ENCODE results near the gene UBE3C.

Gene UBE3C

GRCh38 chr7:157281221-157281998, 142.7 kb downstream of the UBE3C start:
- Histone ChIP-seq H3K9ac (ENCODE audit: low read depth, low read length, poor library complexity) (no peak overlapping the region), H2AK5ac (ENCODE audit: low read depth, low read length) (peak overlapping the region; percentile 58), H3K79me1 (ENCODE audit: low read depth, low read length) (no peaks in the 10 kb centered on the region), H4K8ac (ENCODE audit: low read depth, low read length) (no peak overlapping the region), H3K4me1 (ENCODE audit: control insufficient read depth in 2 of 2, insufficient read depth in 1 of 2, low read depth in 1 of 2, low read length in 2 of 2) (no peaks in the 10 kb centered on the region), H2BK12ac (ENCODE audit: low read length) (no peak overlapping the region), H2BK5ac (ENCODE audit: low read length) (no peak overlapping the region), H3K23ac (ENCODE audit: low read depth, low read length, poor library complexity) (peak overlapping the region; percentile 3), H3K27me3 (ENCODE audit: control insufficient read depth in 3 of 3, insufficient read depth in 3 of 3, low read depth in 1 of 3, low read length in 3 of 3) (no peaks in the 10 kb centered on the region), H3K36me3 (replicated peaks in 1 of 2; ENCODE audit: control insufficient read depth in 2 of 2, insufficient read depth in 2 of 2, low read length in 2 of 2) (no peaks in the 10 kb centered on the region), H2BK15ac (ENCODE audit: low read length) (peak overlapping the region; percentile 25), H3K27ac (replicated peaks; ENCODE audit: low read length) (no peak overlapping the region), H2BK120ac (ENCODE audit: low read depth, low read length) (no peak overlapping the region), H3K9me3 (replicated peaks in 1 of 2; ENCODE audit: control insufficient read depth in 2 of 2, insufficient read depth in 1 of 2, low read depth in 1 of 2, low read length in 2 of 2) (peaks cover 0 to 12% of the 10 kb centered on the region in 2 donors), H3K4me2 (ENCODE audit: insufficient read depth, low read length, poor library complexity, severe bottlenecking) (no peak overlapping the region), H4K91ac (ENCODE audit: low read depth, low read length, poor library complexity) (no peak overlapping the region), H2AFZ (ENCODE audit: low read length) (no peak overlapping the region), H3K4ac (ENCODE audit: low read length) (no peak overlapping the region), H3K4me3 (ENCODE audit: low read length in 2 of 2) (peak overlapping the region in 1 of 2 donors; percentile 36), H3K18ac (ENCODE audit: low read length) (no peak overlapping the region), H3K14ac (ENCODE audit: low read length) (no peak overlapping the region)
- no peak for DNase-seq (ENCODE audit: low spot score)
- no CpG with 5 or more reads among the region's 24 CpGs for WGBS, 2 donors (ENCODE audit: extremely low coverage in 2 of 2, insufficient read length in 2 of 2, insufficient replicate concordance in 1 of 2)

GRCh38 chr7:157282141-157282801, 143.5 kb downstream of the UBE3C start:
- H3K27me3 ChIP-seq (ENCODE audit: control insufficient read depth in 3 of 3, insufficient read depth in 3 of 3, low read depth in 1 of 3, low read length in 3 of 3), result no peaks in the 10 kb centered on the region
- peak overlapping the region; percentile 56 for H3K14ac ChIP-seq (ENCODE audit: low read length)
- H3K4me1 ChIP-seq (ENCODE audit: control insufficient read depth in 2 of 2, insufficient read depth in 1 of 2, low read depth in 1 of 2, low read length in 2 of 2), result no peaks in the 10 kb centered on the region
- peaks cover 0 to 12% of the 10 kb centered on the region in 2 donors for H3K9me3 ChIP-seq (replicated peaks in 1 of 2; ENCODE audit: control insufficient read depth in 2 of 2, insufficient read depth in 1 of 2, low read depth in 1 of 2, low read length in 2 of 2)
- no peaks in the 10 kb centered on the region for H3K36me3 ChIP-seq (replicated peaks in 1 of 2; ENCODE audit: control insufficient read depth in 2 of 2, insufficient read depth in 2 of 2, low read length in 2 of 2)
- H3K79me1 ChIP-seq (ENCODE audit: low read depth, low read length), result no peaks in the 10 kb centered on the region
- no peak overlapping the region for H3K4me2 ChIP-seq (ENCODE audit: insufficient read depth, low read length, poor library complexity, severe bottlenecking)
- H2BK5ac ChIP-seq (ENCODE audit: low read length), result no peak overlapping the region
- H3K23ac ChIP-seq (ENCODE audit: low read depth, low read length, poor library complexity), result peak overlapping the region; percentile 93
- H4K91ac ChIP-seq (ENCODE audit: low read depth, low read length, poor library complexity), result no peak overlapping the region
- no peak overlapping the region for H2BK12ac ChIP-seq (ENCODE audit: low read length)
- no peak overlapping the region for H3K27ac ChIP-seq (replicated peaks; ENCODE audit: low read length)
- H3K9ac ChIP-seq (ENCODE audit: low read depth, low read length, poor library complexity), result no peak overlapping the region
- no peak overlapping the region for H3K4ac ChIP-seq (ENCODE audit: low read length)
- no peak overlapping the region for H2BK120ac ChIP-seq (ENCODE audit: low read depth, low read length)
- H2AFZ ChIP-seq (ENCODE audit: low read length), result no peak overlapping the region
- no peak overlapping the region for H2BK15ac ChIP-seq (ENCODE audit: low read length)
- WGBS, 2 donors (ENCODE audit: extremely low coverage in 2 of 2, insufficient read length in 2 of 2, insufficient replicate concordance in 1 of 2), result no CpG with 5 or more reads among the region's 25 CpGs
- peak overlapping the region; percentile 58 for H2AK5ac ChIP-seq (ENCODE audit: low read depth, low read length)
- H3K4me3 ChIP-seq (ENCODE audit: low read length in 2 of 2), result peak overlapping the region in 1 of 2 donors; percentile 36
- DNase-seq (ENCODE audit: low spot score), result no peak
- no peak overlapping the region for H4K8ac ChIP-seq (ENCODE audit: low read depth, low read length)
- H3K18ac ChIP-seq (ENCODE audit: low read length), result peak overlapping the region; percentile 8

GRCh38 chr7:157284229-157285014, 145.7 kb downstream of the UBE3C start:
- no CpG with 5 or more reads among the region's 17 CpGs for WGBS, 2 donors (ENCODE audit: extremely low coverage in 2 of 2, insufficient read length in 2 of 2, insufficient replicate concordance in 1 of 2)

More at GRCh38 chr7:157284229-157285014, 145.7 kb downstream of the UBE3C start:
- Histone ChIP-seq H3K9me3 (replicated peaks in 1 of 2; ENCODE audit: control insufficient read depth in 2 of 2, insufficient read depth in 1 of 2, low read depth in 1 of 2, low read length in 2 of 2) (peaks cover 0 to 16% of the 10 kb centered on the region in 2 donors), H2AFZ (ENCODE audit: low read length) (no peak overlapping the region), H3K14ac (ENCODE audit: low read length) (no peak overlapping the region), H2BK12ac (ENCODE audit: low read length) (no peak overlapping the region), H4K91ac (ENCODE audit: low read depth, low read length, poor library complexity) (no peak overlapping the region), H2BK120ac (ENCODE audit: low read depth, low read length) (no peak overlapping the region), H3K18ac (ENCODE audit: low read length) (no peak overlapping the region), H3K4me1 (ENCODE audit: control insufficient read depth in 2 of 2, insufficient read depth in 1 of 2, low read depth in 1 of 2, low read length in 2 of 2) (no peaks in the 10 kb centered on the region), H3K79me1 (ENCODE audit: low read depth, low read length) (no peaks in the 10 kb centered on the region), H3K27ac (replicated peaks; ENCODE audit: low read length) (no peak overlapping the region), H3K4me2 (ENCODE audit: insufficient read depth, low read length, poor library complexity, severe bottlenecking) (no peak overlapping the region), H3K27me3 (ENCODE audit: control insufficient read depth in 3 of 3, insufficient read depth in 3 of 3, low read depth in 1 of 3, low read length in 3 of 3) (no peaks in the 10 kb centered on the region), H2BK15ac (ENCODE audit: low read length) (no peak overlapping the region), H3K36me3 (replicated peaks in 1 of 2; ENCODE audit: control insufficient read depth in 2 of 2, insufficient read depth in 2 of 2, low read length in 2 of 2) (no peaks in the 10 kb centered on the region), H2BK5ac (ENCODE audit: low read length) (no peak overlapping the region), H3K4me3 (ENCODE audit: low read length in 2 of 2) (peak overlapping the region in 1 of 2 donors; percentile 67), H3K9ac (ENCODE audit: low read depth, low read length, poor library complexity) (no peak overlapping the region), H3K4ac (ENCODE audit: low read length) (no peak overlapping the region), H2AK5ac (ENCODE audit: low read depth, low read length) (no peak overlapping the region), H3K23ac (ENCODE audit: low read depth, low read length, poor library complexity) (no peak overlapping the region), H4K8ac (ENCODE audit: low read depth, low read length) (no peak overlapping the region)
- no peak for DNase-seq (ENCODE audit: low spot score)
